HEK293T (cell line): Measurements from ENCODE around the gene NKX1-1.
"Not testable (repeated sequence)": the region's sequence is repeated elsewhere in the genome, so short reads cannot be mapped to it uniquely, and the experiment has no call there.

Source experiments
- CTCF ChIA-PET: fragments of 350-600 bp; formaldehyde crosslinking; extraction: SDS; loops from one replicate; lab custom pipeline; 2021; ENCODE audit warnings: antibody characterized with exemption, inconsistent platforms; lab: Yijun Ruan, JAX
- POLR2A ChIA-PET: fragments of 350-600 bp; formaldehyde crosslinking; extraction: SDS; loops from one replicate; lab custom pipeline; 2020; ENCODE audit warnings: antibody characterized with exemption, inconsistent platforms; lab: Yijun Ruan, JAX
- DNase-seq: peaks from one replicate; pipeline ENCODE4 v3.0.0; 2012; ENCODE audit warnings: mixed read lengths; ENCODE audit errors: extremely low spot score
- ARNT ChIP-seq: fragments of 450-650 bp; IDR thresholded peaks from 2 replicates; pipeline ENCODE4 v1.6.1; 2017; ENCODE audit warnings: mild to moderate bottlenecking
- BHLHE40 ChIP-seq: fragments of 450-650 bp; IDR thresholded peaks from 2 replicates; pipeline ENCODE4 v1.6.1; 2016; ENCODE audit warnings: mild to moderate bottlenecking, moderate library complexity, borderline replicate concordance
- CTBP1 ChIP-seq: fragments of 450-650 bp; IDR thresholded peaks from 2 replicates; pipeline ENCODE4 v1.6.1; 2016; ENCODE audit warnings: borderline replicate concordance
- ELF4 ChIP-seq: fragments of 450-650 bp; IDR thresholded peaks from 2 replicates; pipeline ENCODE4 v1.6.1; 2017; ENCODE audit warnings: antibody characterized with exemption
- FOXA1 ChIP-seq: fragments of 450-650 bp; IDR thresholded peaks from 2 replicates; pipeline ENCODE4 v1.6.1; 2016; ENCODE audit warnings: mild to moderate bottlenecking
- FOXK2 ChIP-seq: fragments of 450-650 bp; IDR thresholded peaks from 2 replicates; pipeline ENCODE4 v1.6.1; 2016; ENCODE audit warnings: mild to moderate bottlenecking
- FOXM1 ChIP-seq: fragments of 450-650 bp; IDR thresholded peaks from 2 replicates; pipeline ENCODE4 v1.6.1; 2017; ENCODE audit warnings: mild to moderate bottlenecking, borderline replicate concordance
- HDGF ChIP-seq: fragments of 450-650 bp; IDR thresholded peaks from 2 replicates; pipeline ENCODE4 v1.6.1; 2017; ENCODE audit warnings: antibody characterized with exemption, borderline replicate concordance
- L3MBTL2 ChIP-seq: fragments of 450-650 bp; conservative IDR thresholded peaks from 2 replicates; pipeline ENCODE4 v1.6.1; 2016; ENCODE audit warnings: mild to moderate bottlenecking
- LEF1 ChIP-seq: fragments of 450-650 bp; IDR thresholded peaks from 2 replicates; pipeline ENCODE4 v1.6.1; 2017; ENCODE audit warnings: mild to moderate bottlenecking, borderline replicate concordance
- NFRKB ChIP-seq: fragments of 450-650 bp; IDR thresholded peaks from 2 replicates; pipeline ENCODE4 v1.6.1; 2016; ENCODE audit warnings: mild to moderate bottlenecking, moderate library complexity
- SP1 ChIP-seq: fragments of 450-650 bp; IDR thresholded peaks from 2 replicates; pipeline ENCODE4 v1.6.1; 2017
- SUZ12 ChIP-seq: fragments of 450-650 bp; IDR thresholded peaks from 2 replicates; pipeline ENCODE4 v1.6.1; 2016; ENCODE audit warnings: mild to moderate bottlenecking
- TARDBP ChIP-seq: fragments of 450-650 bp; IDR thresholded peaks from 2 replicates; pipeline ENCODE4 v1.6.1; 2016
- ZNF384 ChIP-seq: fragments of 450-650 bp; IDR thresholded peaks from 2 replicates; pipeline ENCODE4 v1.6.1; 2016
- TF ChIP-seq, protein P1 (sequence below): fragments of 450-650 bp; IDR thresholded peaks from 2 replicates; pipeline ENCODE4 v1.6.1; 2016

Gene NKX1-1

DNA sequence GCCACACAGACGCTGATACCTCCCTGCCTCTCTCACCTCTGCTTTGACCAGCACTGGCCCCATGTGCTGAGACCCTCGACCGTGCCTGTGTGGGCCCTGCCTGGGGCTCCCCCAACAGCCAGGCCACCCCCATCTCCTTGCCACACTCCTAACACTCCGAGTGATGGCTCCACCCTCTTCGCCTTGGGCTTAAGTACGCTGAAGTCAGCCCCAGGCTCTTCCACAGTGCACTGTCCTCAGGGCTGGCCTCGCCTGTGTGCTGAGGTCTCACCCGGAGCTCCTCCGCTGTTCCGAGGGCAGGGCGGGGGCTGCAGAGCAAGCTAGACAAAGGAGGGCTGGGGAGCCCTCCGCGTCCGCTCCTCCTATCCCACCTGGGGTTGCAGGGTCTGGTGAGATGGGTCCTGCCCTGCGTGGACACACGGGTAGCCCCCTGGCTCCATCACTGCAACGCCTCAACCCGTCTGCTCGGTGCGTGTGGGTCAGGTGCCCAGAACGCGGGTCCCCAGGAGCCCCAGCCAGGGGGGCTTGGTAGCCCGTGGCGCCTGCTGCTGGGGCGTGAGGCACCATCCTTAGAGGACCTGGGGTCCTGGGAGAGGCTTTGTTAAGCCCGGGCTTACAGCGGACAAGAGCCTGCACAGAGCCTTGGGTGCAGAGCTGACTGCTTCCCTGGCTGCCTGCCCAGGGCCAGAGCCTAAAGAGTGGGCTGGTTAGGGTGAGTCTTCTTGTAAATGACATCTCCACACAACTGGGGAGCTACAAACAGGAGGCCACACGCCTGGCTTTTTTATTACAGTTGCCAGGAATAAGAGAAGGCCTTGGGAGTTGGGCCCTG is 42.6 kb upstream of the NKX1-1 start:
- POLR2A ChIA-PET: no interaction called here
- no peak for TF ChIP-seq HDGF
- no peak for TF ChIP-seq FOXK2
- no peak for TF ChIP-seq SP1
- no peak for TF ChIP-seq LEF1
- TF ChIP-seq, protein P1, sequence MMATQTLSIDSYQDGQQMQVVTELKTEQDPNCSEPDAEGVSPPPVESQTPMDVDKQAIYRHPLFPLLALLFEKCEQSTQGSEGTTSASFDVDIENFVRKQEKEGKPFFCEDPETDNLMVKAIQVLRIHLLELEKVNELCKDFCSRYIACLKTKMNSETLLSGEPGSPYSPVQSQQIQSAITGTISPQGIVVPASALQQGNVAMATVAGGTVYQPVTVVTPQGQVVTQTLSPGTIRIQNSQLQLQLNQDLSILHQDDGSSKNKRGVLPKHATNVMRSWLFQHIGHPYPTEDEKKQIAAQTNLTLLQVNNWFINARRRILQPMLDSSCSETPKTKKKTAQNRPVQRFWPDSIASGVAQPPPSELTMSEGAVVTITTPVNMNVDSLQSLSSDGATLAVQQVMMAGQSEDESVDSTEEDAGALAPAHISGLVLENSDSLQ: no peak
- TF ChIP-seq L3MBTL2: no peak
- TF ChIP-seq ELF4: no peak
- no peak for TF ChIP-seq TARDBP
- no peak for TF ChIP-seq BHLHE40
- no peak for TF ChIP-seq ZNF384
- DNase-seq: no peak
- CTCF ChIA-PET: no interaction called here

DNA sequence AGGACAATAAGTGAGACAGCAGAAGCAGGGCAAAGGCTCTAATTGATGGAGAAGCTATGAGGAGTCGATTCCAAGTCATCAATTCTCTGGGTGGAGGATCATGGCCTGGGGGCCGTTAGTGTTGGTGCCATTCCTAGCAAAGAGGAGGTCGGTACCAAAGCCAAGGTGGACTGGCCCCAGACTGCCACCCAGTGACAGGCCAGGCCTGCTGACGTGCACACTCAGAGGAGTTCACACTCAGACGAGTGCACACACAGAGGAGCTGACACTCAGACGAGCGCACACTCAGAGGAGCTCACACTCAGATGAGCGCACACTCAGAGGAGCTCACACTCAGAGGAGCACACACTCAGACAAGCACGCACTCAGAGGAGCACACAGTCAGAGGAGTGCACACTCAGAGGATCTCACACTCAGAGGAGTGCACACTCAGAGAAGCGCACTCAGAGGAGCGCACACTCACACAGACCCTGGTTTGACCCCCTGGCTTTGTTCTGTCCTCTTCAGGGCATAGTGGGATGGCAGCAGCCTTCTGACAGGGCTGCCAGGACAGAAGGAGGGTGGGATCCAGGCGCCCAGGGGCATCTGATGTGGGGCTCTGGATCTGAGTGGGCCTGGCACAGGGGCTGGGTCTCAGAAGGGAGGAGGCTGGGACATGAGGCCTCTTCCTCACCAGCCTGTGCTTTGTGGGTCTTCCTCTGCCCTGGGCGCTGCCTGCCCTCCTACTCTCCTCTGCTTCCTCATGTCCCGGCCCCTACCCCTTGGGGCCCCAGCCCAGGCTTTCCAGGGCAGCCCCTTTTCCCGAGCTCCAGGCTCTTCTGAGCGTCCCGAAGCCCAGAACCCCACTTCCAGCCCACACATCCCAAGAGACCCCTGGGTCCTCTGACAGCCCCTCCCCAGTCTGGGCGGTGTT is 41.7 kb upstream of the NKX1-1 start:
- POLR2A ChIA-PET: no interaction called here
- no peak for TF ChIP-seq ELF4
- no peak for TF ChIP-seq L3MBTL2
- no peak for TF ChIP-seq CTBP1
- CTCF ChIA-PET: no interaction called here
- no peak for DNase-seq

DNA sequence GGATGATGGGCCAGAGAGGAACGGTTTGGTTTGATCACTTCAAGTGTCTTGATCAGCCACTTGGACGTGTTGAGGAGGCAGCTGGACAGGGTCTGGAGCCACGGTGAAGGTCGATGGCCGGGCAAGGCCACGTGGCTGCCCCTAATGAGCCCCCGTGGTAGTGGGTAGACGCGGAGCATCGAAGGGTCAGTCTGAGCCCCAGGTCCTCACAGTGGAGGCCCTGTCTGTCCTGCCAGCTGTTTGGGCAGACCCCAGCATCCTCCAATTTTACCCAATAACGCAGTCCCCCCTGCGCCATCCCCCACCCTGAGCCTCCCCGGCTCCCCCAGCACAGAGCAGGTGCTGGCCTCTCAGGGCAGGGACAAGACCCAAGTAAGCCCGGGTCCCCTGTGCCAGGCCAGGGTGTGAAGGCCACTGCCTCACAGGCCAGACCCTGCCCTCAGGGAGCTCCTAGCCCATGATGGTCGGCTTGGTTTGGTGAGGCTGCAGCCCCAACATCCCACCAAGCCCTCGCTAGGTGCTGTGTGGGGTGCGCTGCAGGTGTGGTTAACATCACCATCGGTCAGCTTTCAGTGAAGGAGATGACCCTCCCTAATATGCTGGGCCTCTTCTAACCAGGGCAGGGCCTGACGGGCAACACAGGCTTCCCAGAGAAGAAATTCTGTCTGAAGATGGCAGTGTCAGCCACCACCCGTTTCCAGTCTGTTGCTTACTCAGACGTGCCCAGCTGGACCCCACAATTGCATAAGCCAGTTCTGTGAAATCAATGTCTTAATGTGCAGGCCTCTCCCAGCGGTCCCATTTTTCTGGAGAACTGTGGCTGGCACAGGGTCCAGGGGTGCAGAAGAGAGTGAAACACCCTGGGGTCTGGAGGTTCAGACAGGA is 40.5 kb upstream of the NKX1-1 start:
- DNase-seq: no peak
- POLR2A ChIA-PET: no interaction called here
- TF ChIP-seq TARDBP (no peak), NFRKB (no peak), FOXA1 (no peak), HDGF (no peak), ARNT (no peak), CTBP1 (no peak), SUZ12 (no peak), FOXK2 (no peak), BHLHE40 (no peak), SP1 (no peak), ELF4 (no peak), ZNF384 (no peak)
- TF ChIP-seq, protein P1: no peak
- CTCF ChIA-PET: no interaction called here

DNA sequence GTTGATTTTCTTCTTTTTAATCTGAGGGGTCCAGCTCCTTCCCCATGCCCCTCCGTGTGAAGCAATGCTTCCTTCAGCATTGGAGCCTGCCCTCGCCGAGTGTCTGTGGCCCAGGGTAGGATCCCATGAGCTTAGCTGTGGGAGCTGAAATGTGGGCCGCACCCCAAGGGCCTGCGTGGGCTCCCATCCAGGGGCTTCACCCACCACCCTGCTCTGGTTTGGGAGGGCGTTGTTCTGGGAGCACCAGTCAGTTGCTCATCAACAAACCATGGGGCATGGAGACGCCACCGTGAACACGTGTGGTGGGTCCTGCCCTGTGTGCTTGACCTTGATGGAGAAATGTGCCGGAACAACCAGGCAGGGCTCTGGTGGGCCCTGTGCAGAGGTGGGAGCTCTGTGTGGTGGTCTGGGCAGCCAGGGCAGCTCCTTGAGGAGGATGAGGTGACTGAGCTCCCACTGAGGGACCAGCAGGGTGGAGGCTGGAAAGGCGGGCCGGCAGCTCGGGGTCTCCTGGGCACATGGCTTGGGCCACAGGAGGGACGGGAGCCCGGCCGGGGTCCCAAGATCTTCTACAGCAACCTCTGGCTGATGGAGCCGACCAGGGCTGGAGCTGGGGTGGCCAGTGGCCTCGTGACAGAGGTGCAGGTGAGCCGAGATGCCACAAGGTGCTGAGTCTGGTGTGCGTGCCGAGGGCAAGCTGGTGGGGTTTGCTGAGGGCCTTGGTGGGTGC is 39.6 kb upstream of the NKX1-1 start:
- TF ChIP-seq FOXK2 (no peak), CTBP1 (no peak)
- CTCF ChIA-PET: interaction anchor here (0.7 kb wide), 1 partner anchor 294 kb away, joined by 4 read pairs; no protein-coding TSS in a partner anchor
- POLR2A ChIA-PET: no interaction called here
- peak; percentile 1 for DNase-seq

DNA sequence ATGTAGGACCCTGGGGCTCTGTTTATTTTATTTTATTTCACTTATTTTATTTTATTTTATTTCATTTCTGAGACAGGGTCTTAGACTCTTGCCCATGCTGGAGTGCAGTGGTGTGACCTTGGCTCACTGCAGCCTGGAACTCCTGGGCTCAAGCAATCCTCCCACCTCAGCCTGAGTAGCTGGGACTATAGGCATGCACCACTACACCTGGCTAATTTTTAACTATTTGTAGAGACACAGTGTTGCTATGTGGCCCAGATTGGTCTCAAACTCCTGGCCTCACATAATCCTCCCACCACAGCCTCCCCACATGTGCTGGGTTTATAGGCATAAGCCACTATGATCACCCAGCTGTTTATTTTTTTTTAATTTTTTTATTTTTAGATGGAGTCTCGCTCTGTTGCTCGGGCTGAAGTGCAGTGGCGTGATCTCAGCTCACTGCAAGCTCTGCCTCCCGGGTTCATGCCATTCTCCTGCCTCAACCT is 37.5 kb upstream of the NKX1-1 start:
- POLR2A ChIA-PET, CTCF ChIA-PET: not testable (repeated sequence)

DNA sequence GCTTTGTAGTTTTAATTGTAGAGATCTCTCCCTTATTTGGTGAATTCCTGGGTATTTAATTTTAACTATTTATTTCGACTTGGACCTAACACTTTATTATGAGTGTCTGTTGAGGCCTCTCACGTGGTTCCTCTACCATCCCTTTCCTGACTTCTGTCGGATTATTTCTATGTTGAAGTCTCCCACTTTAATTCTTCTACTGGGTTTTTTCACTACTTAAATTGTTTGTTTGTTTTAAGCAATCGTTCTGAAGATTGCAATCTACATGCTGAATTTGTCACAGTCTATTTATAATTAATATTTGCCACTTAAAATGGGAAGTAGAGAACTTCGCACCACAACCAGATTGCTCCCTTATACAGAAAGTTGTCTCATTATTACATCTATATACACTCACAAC is 20.8 kb upstream of the NKX1-1 start:
- TF ChIP-seq ZNF384 (no peak), SP1 (no peak), FOXK2 (no peak), HDGF (no peak), FOXM1 (no peak), L3MBTL2 (no peak), BHLHE40 (no peak), FOXA1 (no peak), ARNT (no peak), NFRKB (no peak), LEF1 (no peak), TARDBP (no peak), ELF4 (no peak), CTBP1 (no peak), SUZ12 (no peak)
- TF ChIP-seq, protein P1: no peak
- ChIA-PET CTCF (no interaction called here), POLR2A (no interaction called here)
- DNase-seq: no peak

More for the DNA sequence above, 37.5 kb upstream of the NKX1-1 start:
- not testable (repeated sequence) for DNase-seq
